GM12874 (cell line): ENCODE measurements around the gene CAPN12.

Experiments used
- CTCF ChIP-seq: IDR thresholded peaks from 2 replicates; pipeline ENCODE4 v1.5.1; 2011; ENCODE audit warnings: low read depth, mild to moderate bottlenecking, control low read depth, low read length, moderate library complexity; ENCODE audit not compliant: insufficient read depth

The CAPN12 gene

DNA sequence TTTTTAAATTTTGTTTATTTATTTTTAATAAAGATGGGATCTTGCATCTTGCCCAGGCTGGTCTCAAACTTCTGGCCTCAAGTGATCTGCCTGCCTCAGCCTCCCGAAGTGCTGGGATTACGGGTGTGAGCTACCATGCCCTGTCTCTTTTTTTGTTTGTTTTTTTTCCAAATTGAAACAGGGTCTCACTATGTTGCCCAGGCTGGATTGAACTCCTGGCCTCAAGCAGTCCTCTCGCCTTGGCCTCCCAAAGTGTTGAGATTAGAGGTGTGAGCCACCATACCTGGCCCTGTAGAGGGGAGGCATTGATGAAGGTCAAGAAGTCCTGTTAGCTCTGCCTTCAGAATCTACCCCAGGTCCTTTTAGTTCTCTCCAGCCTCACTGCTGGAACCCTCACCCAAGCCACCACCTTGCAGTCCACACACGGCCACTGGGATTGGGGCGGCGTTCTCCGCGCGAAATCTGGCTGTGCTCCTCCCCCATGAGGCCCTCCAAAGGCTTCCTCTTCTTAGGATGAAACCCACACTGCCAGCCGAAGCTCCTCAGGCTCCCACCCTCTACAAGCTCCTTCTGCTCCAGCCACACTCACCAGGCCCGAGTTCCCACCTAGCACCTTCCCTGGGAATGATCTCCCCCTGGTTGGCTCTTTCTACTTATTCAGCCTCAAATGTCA, 61.9 kb downstream of the CAPN12 start:
- no peak for TF ChIP-seq CTCF
